DLD1 (cell line): Measurements from ENCODE around the gene SEMA5A.

Experiments used
- in situ Hi-C: cut with HindIII; loops from 2 replicates; pipeline ENCODE4 v1.10.0; 2017; ENCODE audit warnings: low sequenced_read_pairs

SEMA5A gene

DNA sequence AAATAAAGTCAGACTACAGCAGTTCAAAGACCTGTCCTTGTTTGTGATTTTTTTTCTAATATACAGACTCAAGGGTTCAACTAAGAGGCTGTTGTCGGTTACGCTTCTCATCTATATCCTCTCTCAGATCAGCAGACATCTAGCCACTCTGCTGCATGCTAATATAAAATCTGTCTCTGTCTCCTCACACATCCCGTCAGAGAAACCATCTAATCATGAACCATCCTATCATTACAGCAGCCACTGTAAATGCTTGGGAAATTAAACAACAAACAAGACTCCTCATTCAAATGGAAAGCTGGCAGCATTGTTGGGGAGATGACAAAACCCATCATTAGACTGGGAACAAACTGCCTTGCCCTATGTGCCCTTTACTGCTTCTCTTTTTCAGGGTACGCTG lies 94.8 kb downstream of the SEMA5A start:
- in situ Hi-C loops = no loop called here

DNA sequence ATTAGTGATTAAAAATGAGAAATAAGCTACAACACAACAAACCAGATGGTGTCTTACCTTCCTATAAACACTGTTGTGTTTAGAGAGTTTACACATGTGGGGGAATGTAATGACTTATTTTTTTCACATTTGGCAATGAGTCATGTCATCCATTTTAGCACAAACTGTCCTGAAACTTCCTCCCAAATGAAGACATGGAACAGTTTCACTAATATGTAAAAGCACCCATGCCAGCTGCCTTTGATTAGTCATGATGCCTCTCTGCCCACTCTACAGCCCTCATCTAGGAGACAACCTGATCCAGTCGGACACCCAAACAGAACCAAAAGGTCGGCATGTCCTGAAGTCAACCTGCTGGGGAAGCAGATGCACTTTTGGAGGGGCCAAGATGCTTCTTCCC lies 98.2 kb downstream of the SEMA5A start:
- in situ Hi-C loops = no loop called here

DNA sequence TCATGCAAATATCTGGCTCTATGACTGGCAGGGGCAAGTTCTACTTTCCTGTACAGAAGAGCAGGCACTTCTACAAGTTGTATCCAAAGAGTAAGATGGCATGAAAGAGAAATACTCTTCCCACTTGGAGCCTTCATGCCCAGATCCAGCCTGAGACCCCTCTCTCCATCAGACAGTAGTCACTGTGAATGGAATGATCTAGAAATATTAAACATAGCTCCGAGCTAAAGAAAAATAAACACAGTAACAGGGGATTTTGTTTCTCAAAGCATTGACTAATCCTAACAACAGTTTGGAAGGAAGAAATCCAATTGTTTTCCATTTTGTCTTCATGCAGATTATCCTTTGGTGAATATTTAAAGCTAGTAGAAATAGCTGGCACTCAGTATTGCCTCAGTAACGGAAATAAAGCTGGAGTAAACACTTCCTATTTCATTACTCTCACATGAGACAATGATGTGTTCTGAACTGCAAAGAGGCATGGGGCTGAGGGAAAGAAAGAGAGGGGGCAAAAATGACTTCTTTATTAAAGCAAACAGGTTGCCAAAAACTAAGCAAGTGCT lies 100.0 kb downstream of the SEMA5A start:
- in situ Hi-C loops = no loop called here

DNA sequence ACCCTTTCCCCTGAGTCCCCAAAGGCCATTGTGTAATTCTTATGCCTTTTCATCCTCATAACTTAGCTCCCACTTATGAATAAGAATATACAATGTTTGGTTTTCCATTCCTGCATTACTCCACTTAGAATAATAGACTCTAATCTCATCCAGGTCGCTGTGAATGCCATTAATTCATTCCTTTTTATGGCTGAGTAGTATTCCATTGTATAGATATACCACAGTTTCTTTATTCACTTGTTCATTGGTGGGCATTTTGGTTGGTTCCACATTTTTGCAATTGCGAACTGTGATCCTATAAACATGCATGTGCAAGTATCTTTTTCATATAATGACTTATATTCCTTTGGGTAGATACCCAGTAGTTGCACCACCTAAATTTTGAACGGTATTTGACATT lies 101.5 kb downstream of the SEMA5A start:
- in situ Hi-C loops = no loop called here

DNA sequence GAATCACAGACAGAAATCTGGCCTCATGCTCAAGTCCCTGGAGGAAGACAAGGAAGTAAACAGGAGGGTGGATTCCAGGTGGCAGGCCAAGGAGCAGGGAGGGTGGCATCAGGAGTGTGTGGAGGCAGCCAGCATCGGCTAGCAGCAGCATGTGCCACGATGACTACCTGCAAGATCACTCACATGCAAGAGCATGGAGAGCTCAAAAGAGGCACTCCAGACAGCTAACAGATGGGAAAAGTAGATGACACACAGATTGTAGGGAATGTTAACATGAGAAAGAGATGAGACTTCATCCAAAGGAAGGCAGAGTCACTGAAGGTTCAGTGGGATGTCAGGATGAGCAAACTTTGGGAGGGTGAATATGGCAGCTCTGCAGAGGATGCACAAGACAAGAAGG lies 104.3 kb downstream of the SEMA5A start:
- in situ Hi-C loops = no loop called here

DNA sequence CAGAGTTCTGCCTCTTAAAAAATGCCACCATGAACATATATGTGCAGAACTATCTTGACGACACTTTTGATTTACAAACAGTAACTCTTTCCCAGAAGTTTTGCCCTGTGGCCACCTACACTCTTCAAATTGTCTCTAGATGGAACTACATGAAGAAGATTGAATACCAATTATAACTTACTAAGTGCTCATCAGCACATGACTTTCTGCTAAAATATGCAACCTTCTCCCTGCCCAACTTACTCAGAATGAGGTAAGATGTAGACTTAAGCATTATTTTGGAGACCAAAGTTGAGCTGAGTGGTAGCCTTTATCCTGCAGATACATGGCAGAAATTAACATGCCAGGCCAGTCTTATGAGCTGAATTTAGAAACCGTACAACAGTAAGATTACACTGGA lies 105.4 kb downstream of the SEMA5A start:
- in situ Hi-C loops = no loop called here

DNA sequence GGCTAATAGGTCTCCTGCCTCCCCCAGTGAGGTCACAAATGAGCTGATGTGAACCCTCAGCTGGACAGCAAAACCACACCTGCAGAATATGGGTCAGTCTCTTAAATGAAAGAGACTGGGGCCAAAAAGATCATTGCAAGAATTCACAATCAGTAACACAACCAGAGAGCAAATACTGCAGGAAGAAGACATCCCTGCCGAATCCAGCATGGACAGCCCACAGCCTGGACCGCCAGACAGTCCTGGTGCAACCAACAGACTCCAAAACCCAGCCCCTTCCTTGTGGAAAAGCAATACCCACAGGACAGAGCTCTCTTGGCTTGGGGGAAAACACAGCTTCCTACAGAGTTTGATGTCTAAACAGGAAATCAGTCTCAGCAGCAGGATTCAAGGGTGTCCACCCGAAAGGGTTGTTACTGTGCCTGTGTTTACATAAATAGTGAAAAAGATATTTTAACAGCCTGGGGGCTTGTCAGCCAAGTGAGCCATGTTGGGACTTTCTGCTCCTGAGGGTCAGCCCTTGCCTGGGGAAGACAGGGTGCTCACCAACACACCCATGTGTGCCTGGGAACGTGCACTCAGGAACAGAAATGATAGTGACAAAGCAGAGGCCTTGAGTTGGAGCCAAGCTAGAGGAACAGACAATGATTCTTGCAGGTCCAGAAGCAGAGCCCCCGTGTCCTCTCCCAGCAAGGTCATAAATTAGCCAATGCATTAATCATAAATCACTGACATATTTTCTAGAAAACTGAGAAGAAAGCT lies 106.2 kb downstream of the SEMA5A start:
- in situ Hi-C loops = no loop called here

DNA sequence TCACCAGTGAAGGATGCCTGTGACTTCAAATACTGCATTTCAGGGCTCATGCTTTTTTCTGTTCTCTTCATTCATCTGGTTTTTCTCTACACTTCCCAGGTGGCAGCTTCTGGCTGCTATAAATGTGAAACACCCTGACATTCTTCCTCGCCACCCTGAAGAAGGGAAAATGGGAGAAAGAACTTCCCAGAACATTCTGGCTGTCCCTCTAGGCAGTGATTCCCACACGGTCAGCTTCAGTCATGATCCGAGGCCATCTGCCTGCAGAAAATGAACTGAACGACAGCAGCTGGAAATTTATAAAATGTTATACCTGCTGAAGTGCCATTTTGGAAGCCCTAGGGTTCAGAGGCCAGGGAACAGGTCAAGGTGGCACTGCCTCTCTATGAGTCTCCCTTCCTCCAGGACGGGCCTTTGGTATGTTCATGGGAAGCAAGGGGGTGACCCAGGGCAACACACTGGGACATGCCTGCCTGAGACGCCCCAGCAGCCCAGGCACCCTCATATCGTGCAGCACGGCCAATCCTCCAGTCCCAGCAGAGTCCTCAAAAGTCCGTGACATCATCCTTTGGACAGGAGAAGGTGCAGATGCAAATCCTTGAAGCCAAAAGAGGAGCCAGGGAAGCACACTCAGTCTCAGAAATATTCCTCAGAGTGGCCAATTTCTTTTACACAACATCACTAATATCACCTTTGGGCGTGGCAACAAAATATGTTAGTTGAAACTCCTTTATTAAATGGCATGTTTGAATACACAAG lies 107.1 kb downstream of the SEMA5A start:
- in situ Hi-C loops = no loop called here

DNA sequence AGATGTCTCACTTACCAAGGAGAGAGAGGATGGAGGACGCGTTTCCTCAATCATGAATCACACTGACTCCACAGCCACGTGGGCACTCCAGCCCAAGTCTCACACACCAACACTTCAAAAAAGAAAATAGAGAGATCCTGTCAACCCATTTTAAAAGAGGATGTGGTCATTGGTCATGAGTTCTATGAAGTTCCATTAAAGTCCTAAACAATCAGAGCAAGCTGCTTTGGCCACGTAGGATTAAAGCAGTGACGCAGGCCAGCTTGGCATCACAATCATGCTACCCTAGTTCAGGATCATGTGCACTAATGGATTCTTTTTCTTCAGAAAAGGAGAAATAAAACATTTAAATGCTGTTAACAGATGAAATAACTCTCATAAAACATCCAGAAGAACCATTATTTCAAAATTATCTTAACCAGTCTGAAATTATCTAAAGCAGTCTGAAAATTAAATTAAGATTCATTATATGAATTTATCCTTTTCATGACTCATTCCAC lies 108.1 kb downstream of the SEMA5A start:
- in situ Hi-C loops = no loop called here

DNA sequence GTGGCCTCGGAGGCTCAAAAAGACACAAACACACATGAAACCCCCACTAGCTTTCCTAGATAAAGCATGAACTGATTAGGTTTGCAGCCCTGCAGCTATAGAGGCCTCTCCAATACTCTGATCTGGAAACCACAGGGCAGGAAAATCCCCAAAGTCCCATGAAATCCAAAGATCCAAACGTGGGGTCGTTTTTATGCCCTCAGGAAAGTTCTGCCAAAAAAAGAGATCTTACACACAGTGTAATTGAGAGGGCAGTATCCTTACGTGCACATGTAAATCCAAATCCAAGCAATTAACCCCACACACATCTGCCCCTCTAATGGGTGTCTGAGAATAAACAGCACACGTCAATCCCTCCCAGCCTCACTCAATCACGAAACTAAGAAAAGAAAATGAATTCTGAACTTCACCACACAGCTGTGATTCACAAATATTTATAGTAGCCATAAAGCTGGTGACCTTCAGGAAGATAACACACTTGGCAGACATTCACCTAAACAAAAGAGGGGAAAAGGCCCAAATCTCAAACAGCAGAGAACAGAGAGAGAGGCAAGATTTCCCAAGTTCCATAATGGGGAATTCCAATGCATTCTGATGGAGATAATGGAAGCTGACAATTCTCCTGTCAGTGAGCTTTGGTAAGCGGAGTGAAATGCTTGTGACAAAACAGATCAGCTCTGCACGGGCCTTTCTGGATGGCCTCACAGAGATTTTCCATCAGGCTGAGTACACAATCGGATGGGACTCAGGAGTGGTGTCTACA lies 114.2 kb downstream of the SEMA5A start:
- in situ Hi-C loops = no loop called here

DNA sequence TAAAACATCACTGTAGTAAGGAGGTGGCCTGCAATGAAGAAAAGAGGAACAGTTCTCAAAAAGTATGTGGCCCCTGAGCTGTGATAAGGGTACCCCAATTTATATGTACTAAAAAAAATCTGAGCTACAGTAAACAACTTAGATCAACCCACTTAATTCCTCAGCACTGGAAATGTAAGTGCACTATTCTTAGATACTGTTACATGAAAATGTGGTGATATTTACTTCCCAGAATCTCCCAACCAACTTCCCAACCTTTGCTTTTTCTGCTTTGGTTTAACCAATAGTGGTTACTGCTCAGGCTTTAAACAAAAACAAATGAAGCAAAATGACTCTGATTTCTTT lies 114.8 kb downstream of the SEMA5A start:
- in situ Hi-C loops = no loop called here

DNA sequence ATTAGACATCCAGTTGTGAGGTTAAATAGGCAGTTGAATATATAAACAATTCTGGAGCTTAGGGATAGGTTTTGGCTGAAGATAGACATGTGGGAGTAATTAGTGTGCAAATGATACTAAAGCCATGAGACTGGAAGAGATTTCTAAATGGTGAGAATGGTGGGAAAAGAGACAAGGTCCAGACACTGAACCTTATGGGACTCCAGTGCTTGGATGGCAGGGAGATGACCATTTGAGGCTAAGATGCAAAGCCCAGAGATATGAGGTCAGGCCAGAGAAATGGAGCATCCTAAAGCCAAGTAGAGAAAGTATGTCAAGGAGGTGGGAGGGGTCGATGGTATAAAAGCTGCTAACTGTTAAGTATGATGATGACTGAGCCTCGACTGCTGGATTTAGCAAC lies 115.6 kb downstream of the SEMA5A start:
- in situ Hi-C loops = no loop called here

DNA sequence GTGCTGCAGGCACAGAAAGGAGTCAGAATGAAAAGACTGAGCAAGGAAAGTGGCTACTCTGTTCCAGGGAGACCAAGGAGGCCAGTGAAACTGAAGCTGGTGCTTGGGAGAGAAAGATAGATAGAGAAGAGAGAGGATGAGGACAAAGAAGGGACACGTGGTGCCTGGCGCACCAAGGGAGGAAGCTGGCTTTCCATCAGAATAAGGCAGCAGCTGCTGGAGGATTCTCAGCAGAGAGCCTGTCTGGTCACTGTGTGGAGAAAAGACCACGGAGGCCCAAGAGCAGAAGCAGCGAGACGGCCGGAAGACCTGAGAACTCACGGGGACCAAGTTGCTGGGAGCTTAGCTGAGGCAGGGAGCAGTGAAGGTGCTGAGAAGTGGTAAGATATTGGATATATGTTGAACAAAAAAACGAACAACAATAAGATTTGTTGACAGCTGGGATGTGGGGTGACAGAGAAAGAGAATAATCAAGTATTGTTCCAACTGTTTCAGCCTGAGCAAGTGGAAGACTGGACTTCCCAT lies 116.1 kb downstream of the SEMA5A start:
- in situ Hi-C loops = no loop called here

DNA sequence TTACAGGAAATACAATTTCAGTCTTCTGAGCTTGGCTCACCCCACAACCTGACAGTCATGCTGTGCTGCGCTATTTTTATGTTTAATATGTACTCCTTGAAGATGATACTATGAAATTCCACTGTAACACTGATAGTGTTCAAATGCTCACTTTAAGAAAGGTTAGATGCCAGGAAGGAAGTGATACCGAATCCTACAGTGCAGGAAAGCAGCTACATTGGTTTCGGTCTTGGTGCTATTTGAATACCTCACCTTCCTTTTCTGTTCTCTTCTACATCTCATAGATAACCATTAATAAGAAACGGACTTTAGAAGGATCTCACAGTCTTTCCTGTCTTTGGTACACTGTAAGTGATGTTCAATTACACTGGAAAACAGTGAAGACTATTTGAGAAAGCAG lies 117.6 kb downstream of the SEMA5A start:
- in situ Hi-C loops = no loop called here

DNA sequence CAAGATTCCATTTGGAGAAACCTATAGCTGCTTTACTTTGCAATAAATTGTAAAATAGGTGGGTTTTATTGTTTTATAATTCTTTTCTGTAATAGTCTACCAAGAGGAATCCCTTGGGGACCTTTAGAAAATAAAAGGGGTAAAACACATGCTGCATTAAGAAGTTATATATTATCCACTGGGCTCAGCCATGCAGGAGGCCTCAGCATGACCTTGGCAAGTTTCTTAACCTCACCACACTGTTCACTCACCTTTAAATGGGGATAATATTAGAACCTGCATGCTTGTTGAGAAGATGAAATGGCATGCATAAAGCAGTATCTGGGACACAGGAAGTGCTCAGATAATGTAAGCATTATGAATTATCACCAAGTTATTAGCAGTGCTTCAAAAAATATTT lies 120.2 kb downstream of the SEMA5A start:
- in situ Hi-C loops = no loop called here

DNA sequence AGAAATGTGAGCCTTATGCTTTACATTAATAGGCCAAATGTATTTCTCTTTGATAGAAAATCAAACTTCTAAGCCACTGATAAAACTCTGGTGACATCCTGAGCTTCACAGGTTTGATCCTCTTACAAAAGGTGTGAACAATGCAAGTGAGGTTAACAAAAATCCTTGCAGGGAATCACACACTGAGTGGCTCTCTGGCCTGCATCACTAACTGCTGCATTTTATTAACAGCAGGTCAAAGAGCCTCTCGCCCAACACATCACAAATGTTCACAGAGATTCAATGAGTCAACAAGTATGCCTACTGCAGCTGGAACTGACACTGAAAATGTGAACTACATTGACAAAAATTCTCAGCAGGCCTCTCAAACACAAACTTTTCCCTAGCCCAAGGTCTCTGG lies 122.3 kb downstream of the SEMA5A start:
- in situ Hi-C loops = no loop called here

DNA sequence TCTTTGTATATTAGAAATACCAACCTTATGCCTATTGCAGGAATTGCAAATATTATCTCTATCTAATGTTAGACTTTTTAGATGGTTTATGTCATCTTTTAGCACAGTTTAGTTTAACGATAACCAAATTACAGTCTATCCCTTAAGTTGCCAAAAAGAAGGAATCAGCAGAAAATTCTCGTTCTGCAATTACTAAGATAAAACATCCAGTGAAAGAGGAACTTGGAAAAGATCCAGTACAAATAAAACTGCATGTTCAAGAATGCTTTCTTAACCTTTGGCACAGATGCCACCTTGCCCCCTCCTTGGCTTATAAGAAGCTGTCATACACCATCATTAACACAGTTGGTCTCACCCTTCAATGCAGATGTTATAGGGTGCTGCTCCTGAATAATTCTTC lies 124.0 kb downstream of the SEMA5A start:
- in situ Hi-C loops = no loop called here

DNA sequence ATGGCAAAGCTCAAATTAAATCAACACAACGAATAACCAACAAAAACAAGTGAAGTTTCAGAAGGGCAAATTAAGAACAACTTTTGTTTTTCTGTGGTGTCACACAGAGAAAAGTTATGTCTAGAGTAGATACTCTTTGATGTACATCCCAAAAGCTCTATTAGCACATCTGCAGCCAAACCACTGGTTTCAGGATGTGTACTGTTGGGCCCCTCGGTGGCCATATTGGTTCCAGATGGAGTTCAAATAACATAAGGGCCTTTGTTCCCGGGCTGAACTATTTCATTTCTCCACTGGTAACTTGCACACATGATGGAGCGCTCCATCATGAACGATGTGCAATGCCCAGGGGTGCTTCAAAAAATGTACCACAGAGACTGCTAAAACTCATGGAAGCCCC lies 126.1 kb downstream of the SEMA5A start:
- in situ Hi-C loops = no loop called here

DNA sequence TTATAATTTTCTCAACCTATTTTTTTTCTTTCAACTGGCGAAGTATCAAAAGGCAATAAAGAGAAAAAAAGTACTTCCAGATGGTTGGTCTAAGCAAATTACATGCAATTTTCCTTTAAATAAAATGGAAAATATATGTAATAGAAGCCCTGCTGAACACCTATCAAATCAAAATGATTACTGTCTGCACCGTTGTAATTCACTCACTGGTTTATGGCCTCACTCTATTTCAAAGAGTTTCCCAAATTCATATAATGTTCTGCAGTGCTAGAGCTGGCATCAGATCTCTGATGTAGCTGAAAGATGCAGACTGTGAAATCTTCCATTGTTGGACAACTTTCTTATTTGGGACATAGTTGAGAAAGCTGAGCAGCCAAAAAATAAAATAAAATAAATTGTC lies 130.3 kb downstream of the SEMA5A start:
- in situ Hi-C loops = no loop called here

DNA sequence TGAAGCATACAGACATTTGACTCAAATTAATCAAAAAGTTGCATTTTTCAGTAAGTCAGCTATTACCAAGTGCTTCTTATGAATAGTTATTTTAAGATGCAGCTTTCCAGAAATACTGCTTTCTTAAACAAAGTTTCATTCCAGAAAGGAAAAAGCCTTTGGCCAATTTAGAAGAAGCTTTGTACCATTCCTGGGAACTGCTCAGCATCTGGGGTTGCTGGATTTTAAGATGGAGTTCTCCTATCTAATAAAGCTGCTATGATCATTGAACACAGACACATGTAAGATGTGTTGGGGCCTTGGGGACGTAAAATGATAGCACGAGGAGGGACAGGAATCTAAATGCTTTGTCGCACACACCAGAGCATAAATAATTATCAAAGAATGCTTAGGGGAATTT lies 130.8 kb downstream of the SEMA5A start:
- in situ Hi-C loops = no loop called here

DNA sequence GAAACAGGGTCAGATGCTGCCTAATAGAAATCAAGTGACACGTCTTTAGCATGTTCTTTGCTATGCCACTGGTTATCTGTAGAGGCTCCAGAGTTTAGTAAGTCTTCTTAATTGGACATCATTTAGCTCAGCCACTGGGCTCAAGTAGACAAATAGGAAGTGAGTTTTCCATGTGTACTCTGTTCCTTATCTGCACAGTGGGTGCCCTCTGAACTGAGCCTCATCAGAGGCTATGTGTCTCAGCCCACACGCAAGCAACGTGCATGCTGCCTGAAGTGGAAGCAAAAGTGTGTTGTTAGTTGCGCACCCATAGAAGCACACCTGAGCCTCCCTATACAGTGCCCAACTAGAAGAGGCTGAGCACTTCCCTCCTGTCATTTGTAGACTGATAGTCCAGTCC lies 134.7 kb downstream of the SEMA5A start:
- in situ Hi-C loops = no loop called here
